ENCODE data around the gene STC2.
"Not testable (repeated sequence)": the region's sequence is repeated elsewhere in the genome, so short reads cannot be mapped to it uniquely, and the experiment has no call there.

The STC2 gene, protein sequence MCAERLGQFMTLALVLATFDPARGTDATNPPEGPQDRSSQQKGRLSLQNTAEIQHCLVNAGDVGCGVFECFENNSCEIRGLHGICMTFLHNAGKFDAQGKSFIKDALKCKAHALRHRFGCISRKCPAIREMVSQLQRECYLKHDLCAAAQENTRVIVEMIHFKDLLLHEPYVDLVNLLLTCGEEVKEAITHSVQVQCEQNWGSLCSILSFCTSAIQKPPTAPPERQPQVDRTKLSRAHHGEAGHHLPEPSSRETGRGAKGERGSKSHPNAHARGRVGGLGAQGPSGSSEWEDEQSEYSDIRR

DNA sequence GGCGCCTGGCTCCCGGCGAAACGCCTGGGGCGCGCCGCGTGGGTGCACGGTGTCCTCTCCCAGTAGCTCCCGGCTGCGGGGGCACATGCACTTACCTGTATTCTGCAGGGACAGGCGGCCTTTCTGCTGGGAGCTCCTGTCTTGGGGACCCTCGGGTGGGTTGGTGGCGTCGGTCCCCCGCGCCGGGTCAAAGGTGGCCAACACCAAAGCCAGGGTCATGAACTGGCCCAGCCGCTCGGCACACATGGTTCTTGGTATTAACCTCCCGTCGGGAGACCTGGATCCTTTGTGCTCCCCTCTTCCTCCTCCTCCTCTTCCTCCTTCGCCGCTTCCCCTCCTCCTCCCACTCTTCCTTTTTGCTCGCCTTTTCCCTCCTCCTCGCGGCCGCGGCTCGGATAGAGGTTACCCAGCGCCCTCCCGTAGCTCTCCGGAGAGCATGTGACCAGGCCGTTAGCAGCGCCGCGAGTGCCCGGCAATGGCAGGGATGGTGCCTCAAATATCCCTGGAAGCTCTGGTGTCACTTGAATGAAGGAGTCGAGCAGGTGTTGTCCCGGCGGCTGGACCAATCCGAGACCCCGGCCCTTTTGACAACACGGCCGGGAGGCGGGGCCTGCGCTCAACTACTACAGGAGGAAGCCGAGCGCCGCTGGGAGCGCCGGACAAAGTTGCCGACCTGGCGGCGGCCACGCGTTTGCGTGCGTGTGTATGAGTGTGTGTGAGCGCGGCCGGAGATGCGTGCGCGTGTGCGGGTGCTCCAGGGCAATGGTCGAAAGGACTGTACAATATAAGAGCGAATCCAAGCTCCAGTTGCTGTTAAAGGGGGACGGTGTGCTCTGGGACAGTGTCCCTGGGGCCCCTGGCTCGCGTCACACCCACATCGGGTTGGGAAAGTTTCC, at the start of gene STC2:
TSS of gene STC2 (minus strand) at position 467 of the 896 bp plus-strand sequence. CDS start at position 246, 221 bp downstream.
- DNase-seq (ENCODE audit: low spot score): peak; percentile 90

DNA sequence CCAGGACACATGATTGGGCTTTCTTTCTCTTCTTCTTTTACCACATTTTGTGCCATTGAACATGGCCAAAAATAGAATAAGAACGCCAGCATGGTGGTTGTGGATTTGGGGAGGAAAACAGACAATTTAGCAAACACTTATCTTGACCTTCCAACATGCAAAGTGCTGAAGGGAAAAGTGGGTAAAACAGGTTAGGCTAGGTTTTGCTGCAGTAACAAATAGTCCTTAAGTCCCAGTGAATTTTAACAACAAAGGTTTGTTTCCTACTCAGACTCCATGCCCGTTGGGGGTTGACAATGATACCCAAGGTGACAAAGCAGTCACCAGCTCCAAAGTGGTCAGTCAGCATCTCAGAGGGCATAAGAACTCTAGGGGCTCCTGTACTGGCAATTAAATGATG, 43.2 kb upstream of the STC2 start:
- no peak for DNase-seq (ENCODE audit: low spot score)

DNA sequence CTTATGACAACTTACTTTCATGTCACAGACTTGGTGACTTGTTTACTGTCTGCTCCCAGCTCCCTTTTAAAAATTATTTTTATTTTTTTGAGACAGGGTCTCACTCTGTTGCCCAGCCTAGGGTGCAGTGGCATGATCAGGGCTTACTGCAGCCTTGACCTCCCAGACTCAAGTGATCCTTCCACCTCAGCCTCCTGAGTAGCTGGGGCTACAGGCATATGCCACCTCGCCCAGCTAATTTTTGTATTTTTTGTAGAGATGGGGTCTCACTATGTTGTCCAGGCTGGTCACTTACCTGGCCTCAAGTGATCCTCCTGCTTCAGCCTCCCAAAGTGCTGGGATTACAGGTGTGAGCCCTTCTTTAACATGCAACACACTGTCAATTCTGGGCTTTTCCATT, 35.2 kb upstream of the STC2 start:
- not testable (repeated sequence) for DNase-seq (ENCODE audit: low spot score)

DNA sequence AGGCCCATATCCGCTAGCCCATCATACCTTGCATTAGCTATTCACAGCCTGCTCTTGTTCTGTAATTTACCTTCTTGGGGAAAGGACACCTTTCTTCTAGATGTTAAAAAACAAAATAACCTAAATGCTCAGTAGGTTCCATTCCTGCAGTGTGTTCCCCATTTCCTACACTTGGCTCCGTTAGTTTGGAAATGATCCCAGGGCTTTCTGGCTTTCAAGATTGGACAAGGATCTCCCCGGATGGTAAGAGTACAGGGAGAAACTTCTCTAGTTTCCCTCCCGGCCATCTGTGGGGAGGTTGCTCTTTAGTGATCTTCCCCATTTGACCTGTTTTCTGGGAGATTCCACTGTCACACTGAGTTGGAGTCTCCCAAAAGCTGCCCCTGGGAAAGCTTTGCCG, 27.3 kb upstream of the STC2 start:
- DNase-seq (ENCODE audit: low spot score): no peak

DNA sequence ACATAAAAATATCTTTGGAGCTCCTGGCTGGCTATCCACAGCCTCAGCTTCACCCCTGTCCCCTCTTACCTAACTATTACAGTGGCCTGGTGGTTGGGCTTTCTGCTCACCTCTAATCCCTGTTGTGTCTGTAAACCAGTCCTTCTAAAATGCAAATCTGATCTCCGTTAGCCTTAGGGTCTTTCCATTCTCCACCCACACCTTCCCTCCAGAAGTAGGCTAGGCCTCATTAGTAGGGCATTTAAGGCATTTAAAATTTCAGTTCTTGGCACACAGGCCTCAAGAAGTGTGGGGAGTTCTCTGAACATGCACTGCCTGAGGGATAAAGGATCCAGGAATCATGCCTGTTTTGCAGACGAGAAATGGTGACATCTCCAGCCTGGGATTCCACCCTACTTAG, 26.4 kb upstream of the STC2 start:
- no peak for DNase-seq (ENCODE audit: low spot score)

DNA sequence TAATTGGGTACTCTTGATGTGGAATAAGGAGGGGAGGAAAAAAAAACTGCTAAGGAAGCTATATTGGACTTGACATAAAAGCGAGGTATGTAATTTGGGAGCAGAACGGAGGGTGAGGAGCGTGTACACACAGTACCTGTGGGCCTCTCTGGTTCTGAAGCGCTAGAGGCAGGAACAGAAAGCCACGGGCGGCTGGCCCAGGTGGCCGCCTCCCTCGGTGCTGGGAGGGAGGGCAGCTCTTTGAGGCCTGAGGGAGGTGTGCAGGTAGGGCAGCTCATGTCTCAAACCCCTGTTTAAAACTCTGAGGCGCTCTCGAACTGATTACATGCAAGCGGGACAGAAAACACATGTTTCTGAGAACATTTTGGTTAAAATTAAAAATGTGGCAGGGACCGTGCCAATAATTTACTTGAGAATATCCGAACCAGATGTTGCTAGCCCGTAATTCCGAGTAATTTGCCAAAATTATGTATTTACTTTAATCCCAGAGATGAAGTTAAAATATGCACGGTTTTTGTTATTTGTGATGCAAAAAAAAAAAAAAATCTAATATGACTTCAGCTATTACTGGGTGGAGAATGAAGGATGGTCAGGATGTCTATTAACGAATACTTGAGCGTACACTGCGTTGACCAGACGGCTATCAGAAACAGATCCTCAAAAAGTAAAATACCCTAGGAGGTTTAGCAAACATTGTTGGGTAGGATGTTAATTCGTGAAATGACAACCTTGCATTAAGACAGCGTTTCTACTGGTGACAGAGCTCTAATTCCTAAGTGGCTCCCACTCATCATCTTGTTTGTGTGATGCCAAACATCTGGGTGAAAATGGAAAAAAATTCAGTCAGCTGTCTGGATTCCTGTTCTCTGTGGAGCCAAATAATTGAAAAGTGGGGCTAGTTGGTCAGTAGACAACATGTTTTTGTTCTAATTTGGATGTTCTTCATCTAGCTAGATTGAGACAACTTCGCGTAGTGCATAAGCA, 24.4 kb upstream of the STC2 start:
- no peak for DNase-seq (ENCODE audit: low spot score)

DNA sequence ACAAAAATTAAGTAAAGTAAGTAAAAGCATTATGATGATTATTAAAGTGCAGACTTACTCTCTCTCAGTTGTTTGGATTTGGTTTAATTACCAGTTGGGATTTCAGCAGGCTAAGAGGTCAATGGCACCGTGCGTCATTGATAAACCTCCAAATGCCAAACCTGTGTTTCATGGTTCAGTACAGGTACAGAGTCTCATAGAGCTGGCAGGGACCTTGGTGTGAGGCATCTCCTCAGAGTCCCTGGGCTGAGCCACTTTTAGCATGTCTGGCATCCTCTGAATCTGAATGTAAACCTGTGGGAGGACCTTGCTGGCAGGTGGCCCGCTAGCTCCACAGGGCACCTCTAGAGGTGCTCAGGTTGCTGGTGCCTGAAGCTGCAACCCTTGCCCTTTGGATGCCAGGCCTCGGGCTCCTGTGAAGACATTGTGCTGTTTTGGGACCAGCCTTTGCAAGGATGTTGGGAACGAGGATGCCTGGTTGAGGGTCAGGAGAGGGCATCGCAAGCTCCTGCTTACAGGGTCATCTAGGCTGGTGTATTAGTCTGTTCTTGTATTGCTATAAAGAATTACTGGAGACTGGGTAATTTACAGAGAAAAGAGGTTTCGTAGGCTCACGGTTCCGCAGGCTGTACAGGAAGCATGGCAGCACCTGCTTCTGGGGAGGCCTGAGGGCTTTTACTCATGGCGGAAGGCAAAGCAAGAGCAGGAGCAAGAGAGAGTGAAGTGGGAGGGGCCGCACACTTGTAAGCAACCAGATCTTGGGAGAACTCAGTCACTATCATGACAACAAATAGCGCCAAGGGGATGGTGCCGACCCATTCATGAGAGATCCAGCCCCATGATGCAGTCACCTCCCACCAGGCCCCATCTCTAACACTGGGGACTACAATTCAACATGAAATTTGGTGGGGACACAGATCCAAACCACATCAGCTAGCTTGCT, 14.9 kb upstream of the STC2 start:
- no peak for DNase-seq (ENCODE audit: low spot score)

DNA sequence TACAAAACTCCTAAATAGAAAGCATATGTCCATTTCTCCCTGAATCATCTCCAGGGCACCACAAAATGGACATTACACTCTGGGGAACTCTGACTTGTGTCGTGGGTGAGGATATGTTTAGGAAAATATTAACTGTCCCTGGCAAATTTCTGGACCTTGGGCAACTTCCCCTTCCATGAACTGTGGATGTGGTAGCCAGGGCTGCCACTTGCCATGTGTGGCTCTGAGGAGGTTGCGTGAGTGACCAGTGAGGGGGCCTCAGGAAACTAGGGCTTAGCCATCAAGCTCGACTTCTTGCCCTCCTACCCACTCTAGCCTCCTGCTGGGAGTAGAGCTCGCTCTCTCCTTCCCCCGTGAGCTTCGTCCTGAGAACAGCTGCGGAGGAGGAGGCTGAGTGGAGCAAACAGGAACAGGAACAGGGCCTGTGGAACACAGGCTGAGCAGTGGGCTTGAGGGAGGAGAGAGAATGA, 13.8 kb upstream of the STC2 start:
- no peak for DNase-seq (ENCODE audit: low spot score)

DNA sequence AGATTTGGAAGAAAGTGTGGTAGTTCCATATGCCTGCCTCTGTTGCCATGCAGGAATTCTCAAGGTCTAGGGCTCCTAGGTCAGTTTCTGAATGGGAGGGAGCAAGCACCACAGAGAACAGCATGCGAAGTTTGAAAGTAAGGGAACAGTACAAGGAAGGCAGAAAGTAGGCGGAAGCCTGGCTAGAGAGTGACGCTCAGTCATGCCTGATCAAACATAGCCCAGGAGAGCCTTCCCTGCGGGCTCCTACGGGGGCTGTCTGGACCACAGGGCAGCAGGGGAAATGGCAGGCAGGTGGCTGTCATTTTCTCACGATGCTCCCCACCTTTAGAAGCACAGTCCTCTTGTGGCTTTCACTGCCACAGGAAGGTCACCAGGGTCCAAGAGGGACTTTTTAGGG, 12.8 kb upstream of the STC2 start:
- no peak for DNase-seq (ENCODE audit: low spot score)

DNA sequence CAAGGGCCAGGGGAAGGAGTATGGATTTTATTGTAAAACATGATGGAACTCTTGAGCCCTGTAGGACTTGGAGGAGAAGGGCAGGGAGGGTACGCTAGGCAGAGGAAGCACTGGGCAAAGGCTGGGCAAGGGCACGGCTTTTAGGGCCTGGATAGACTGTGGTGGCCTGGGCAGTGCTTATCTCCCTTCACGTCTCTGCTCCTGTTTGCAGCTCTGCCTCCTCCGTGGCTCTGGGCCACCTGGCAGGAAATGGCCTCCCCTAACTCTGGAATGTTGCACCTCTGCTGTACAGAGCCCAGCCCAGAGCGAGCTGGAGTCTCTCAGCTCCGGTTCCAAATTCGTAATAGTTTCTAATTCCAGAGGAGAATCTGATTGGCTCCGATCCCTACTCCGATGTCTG, 12.2 kb upstream of the STC2 start:
- no peak for DNase-seq (ENCODE audit: low spot score)

DNA sequence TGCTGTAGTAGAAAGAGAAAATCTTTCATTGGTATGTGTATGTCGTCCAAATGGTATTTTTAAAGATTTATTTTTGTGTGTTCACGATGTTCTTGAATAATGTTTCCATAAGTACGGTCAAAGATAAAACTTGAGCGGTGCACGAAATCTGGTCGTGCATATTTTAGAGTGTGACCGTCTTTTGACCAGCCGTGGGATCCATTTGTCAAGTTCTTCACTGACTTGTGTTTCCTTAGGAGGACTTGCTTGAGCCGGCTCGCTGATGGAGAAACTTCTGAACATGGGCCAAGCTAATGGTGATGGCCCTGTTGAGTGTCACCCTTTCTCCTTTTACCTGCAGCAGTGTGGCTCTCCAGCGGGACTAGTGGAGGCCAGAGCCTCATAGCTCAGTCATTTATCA, 11.1 kb upstream of the STC2 start:
- DNase-seq (ENCODE audit: low spot score): no peak

DNA sequence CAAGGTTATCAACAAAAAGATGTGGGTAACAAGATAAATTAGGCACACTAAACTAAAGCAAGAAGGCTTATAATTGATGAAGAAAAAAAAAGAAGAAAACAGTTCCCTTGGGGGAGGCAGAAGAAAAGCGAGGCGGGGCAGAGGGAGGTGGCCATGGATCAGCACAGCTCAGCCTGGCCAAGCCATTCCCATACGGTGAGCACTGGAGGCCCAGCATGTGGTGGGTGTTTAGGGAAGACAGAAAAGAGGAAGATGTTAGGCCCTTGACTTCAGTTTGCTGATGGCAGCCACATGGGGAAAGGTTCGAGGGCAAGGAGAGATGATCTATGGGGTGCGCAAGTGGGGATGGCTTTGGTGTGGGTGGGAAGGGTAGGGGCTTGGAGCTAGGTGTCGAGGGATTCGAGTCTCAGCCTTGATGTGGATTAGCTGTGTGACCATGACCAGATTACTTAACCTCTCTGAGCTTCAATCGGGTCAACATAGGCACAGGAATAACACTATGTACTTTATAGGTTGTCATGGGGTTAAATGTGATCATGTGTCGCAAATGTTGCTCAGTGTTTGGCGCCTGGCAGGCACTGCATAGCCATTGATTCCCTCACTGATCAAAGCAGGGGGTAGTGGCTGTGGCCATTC, 10.3 kb upstream of the STC2 start:
- no peak for DNase-seq (ENCODE audit: low spot score)

DNA sequence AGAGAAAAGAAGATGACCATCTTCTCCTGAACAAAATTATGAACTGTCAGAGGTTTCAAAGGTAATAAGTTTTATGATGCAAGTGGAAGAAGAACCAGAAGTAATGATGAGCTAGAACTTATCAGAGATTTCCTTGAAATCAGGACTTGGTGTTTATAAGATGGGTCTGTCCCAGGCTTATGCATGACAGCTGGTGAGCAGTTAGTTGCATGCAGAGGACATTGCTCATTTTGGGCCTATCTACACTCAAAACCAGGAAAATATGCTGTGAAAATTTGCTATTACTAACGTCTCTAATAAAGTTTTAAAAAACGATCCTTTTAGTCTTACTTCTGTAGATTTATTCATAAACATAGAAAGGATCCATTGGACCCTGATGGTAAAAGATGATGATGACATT, 6.6 kb upstream of the STC2 start:
- no peak for DNase-seq (ENCODE audit: low spot score)

DNA sequence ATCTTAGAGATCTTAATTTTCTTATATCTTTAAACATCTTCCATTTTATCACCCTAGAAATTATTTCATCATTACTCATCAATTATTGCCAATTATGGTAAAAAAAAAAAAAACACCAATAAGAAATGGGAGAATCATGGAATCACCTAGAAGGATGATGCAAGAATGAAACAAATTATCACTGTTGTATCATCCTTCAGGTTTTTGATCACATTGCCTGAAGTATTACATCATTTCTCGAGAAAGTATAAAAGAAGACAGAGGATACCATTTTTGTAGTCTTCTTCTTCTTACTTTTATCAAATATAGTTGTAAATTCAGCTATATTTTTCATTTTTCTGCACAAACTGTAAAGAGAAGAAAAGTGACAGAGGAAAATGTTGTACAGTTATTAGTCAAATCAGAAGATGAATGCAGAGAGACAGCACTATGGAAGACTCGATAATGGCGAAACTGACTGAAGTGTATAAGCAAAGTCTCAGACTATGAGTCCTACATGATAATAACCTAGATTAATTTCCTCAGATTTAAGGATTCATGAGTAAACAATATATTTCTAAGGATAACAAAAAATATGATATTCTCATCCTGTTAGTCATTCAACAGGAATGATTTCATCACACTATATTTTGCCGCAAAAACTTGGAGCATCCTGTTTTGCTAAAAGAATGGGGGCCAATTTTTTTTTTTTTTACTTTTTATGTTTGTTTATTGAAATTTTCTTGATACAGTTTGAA, 5.9 kb upstream of the STC2 start:
- DNase-seq (ENCODE audit: low spot score): no peak

DNA sequence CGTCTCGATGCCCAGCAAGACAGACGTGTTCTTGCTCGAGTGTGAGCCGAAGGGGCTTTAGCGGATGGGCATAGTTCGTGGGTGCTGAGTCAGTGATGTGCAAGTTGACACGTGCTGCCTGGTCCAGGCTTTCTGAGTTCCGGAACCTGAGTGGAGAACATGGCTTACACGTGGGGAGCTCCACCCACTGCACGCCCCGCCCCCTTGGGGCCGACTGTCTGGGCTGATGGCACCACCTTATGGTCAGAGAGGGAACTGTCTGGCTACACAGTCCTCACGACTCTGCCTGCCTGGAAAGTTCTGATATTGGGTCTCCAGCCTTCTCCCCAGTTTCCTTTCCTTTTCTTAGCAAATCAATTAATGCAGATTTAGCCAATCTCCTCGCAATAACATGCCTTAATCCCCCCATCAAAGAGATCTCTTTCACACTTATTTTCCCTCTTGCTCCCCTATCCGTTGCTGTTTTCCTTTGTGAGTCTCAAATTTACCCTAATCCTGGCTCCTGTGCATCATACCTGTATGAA, 3.8 kb upstream of the STC2 start:
- DNase-seq (ENCODE audit: low spot score): peak; percentile 67

DNA sequence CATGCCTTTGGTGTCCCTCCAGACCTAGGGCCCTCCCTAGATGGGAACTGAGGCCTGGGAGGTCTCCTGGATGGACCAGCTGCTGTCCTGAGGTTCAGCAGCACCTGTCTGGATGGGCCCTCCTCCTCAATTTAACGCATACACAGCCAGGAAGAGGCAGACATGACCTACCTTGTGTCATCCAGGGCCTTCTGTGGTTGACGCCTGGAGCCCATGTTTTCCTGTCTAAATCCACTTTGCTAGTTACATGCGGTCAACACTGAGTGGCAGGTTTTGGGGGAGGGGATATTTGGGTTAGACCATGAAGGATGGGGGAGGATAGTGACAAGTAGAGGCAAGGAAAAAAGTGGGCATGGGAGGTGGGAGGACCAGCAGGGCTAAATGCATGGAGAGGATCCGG, 3.1 kb upstream of the STC2 start:
- DNase-seq (ENCODE audit: low spot score): no peak

DNA sequence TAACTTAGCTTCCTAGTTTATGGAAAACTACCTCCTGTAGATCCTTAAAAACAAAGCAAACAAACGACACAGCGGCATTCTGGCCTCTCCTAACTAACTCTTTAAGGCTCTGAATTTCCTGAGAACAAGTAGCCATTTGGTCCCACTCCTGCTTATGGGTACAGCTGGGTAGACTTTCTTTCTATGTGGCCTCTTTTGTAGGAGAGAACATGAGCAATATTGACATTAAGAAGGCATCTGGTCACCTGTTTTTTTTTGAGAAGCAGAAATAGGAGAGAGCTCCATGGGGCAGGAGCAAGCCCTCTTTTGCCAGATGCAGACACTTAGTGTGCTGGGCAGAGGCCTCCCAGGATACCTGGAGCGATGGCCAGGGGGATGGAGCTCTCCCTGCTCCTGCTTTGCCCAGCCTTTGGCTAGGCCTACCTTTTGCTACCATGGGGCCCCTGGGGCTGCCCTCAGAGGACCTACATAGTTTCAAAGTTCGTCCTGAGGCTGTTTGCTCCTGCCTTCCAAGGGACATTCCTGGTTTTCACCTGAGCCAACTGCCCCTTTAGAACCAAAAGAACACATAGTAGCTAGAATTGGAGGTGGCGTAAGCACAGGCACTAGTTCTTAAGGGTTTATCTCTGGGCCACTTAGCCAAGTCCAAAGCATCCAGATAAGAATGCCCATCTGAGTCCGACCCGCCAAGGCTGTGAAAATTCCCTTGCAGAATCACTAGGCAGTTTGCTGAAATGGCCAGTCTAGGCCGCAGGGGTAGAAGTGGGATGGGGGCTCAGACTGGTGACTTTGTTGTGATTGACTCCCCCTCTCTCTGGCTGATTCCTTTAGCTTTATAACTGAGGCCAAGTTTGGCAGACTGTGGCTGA, 2.4 kb upstream of the STC2 start:
- no peak for DNase-seq (ENCODE audit: low spot score)

Measured in LoVo (cell line).